Activated CD4-positive, alpha-beta T cell treated with anti-CD3 and anti-CD28 coated beads for 48 hours (primary cell): Measurements from ENCODE around the gene DGKD.

Experiments
- DNase-seq: peaks from one replicate; pipeline ENCODE4 v3.0.0-alpha.2; 2020

DGKD gene

GRCh38 chr2:233464531-233465240 is 110.4 kb downstream of the DGKD start:
- no peak for DNase-seq

GRCh38 chr2:233466991-233467603 is 112.8 kb downstream of the DGKD start:
- no peak for DNase-seq

GRCh38 chr2:233468047-233468740 is 113.9 kb downstream of the DGKD start:
- DNase-seq: no peak

- DNase-seq: no peak
Measured at GRCh38 chr2:233468741-233469110, 114.4 kb downstream of the DGKD start.

- DNase-seq: no peak
Measured at GRCh38 chr2:233469261-233470010, 115.1 kb downstream of the DGKD start.

GRCh38 chr2:233470011-233470687 is 115.9 kb downstream of the DGKD start:
- no peak for DNase-seq

- DNase-seq: no peak
Measured at GRCh38 chr2:233470839-233471238, 116.5 kb downstream of the DGKD start.

- DNase-seq: no peak
Measured at GRCh38 chr2:233471291-233472035, 117.2 kb downstream of the DGKD start.

GRCh38 chr2:233473386-233473791 is 119.1 kb downstream of the DGKD start:
- DNase-seq: no peak

- no peak for DNase-seq
Measured at GRCh38 chr2:233473878-233474277, 119.6 kb downstream of the DGKD start.

GRCh38 chr2:233474308-233475160 is 120.2 kb downstream of the DGKD start:
- no peak for DNase-seq

- no peak for DNase-seq
Measured at GRCh38 chr2:233476063-233476410, 121.7 kb downstream of the DGKD start.

GRCh38 chr2:233476651-233477547 is 122.6 kb downstream of the DGKD start:
- DNase-seq: no peak

GRCh38 chr2:233477548-233478433 is 123.5 kb downstream of the DGKD start:
- DNase-seq: no peak

GRCh38 chr2:233479616-233480489 is 125.6 kb downstream of the DGKD start:
- DNase-seq: no peak

GRCh38 chr2:233480490-233481202 is 126.4 kb downstream of the DGKD start:
- no peak for DNase-seq
